Esophagus squamous epithelium (tissue), 4 donors: ENCODE results near the gene CPNE6.

Experiments used
- CTCF ChIP-seq, 6 experiments: fragments of 450-650 bp in 4 of 6; fragments of 200-600 bp in 2 of 6; sonication (generic) in 2 of 6; IDR thresholded peaks; one replicate each; pipeline ENCODE4 v1.5.1; 2016 to 2019; ENCODE audit warnings: antibody characterized with exemption in 6 of 6, mild to moderate bottlenecking in 4 of 6, moderate library complexity in 4 of 6
- POLR2A ChIP-seq, 4 donors: fragments of 450-650 bp; IDR thresholded peaks; one replicate each; pipeline ENCODE4 v1.6.1; 2017; ENCODE audit warnings: antibody characterized with exemption in 4 of 4, mild to moderate bottlenecking in 4 of 4, moderate library complexity in 3 of 4

GRCh38 chr14:24071144-24071697, at the start of gene CPNE6:
- TF ChIP-seq POLR2A (IDR thresholded peaks at IDR 0.05) = no peak
- no peak for TF ChIP-seq CTCF (IDR thresholded peaks at IDR 0.05)
